Neural progenitor cell (in vitro differentiated cells): ENCODE measurements around the gene ARHGAP21.

Experiments used
- EZH2 ChIP-seq: fragments of 200-600 bp; sonication (generic); IDR thresholded peaks from 2 replicates; pipeline ENCODE4 v1.6.1; 2017; ENCODE audit warnings: antibody characterized with exemption, mild to moderate bottlenecking, moderate library complexity
- TF ChIP-seq, protein P1 (sequence below): fragments of 200-600 bp; sonication (generic); IDR thresholded peaks from 2 replicates; pipeline ENCODE4 v1.5.1; 2017; ENCODE audit warnings: antibody characterized with exemption, mild to moderate bottlenecking

DNA sequence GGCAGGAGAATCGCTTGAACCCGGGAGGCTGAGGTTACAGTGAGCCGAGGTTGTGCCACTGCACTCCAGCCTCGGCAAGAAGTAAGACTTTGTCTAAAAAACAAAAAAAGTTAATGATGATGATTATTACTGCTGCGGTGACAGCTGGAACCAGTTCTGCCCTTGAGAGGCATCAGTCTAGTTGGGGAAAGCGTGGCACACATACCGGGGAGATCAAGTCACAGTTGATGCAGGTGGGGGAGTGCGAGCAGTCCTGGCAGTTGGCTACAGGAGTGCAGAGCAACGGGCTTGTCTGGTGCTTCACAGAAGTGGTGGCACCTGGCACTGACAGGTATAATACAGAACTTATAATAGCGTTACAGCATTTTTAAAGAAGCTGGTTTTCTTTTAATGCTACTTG lies 173.0 kb downstream of the ARHGAP21 start:
- TF ChIP-seq EZH2: no peak
- TF ChIP-seq, protein P1, sequence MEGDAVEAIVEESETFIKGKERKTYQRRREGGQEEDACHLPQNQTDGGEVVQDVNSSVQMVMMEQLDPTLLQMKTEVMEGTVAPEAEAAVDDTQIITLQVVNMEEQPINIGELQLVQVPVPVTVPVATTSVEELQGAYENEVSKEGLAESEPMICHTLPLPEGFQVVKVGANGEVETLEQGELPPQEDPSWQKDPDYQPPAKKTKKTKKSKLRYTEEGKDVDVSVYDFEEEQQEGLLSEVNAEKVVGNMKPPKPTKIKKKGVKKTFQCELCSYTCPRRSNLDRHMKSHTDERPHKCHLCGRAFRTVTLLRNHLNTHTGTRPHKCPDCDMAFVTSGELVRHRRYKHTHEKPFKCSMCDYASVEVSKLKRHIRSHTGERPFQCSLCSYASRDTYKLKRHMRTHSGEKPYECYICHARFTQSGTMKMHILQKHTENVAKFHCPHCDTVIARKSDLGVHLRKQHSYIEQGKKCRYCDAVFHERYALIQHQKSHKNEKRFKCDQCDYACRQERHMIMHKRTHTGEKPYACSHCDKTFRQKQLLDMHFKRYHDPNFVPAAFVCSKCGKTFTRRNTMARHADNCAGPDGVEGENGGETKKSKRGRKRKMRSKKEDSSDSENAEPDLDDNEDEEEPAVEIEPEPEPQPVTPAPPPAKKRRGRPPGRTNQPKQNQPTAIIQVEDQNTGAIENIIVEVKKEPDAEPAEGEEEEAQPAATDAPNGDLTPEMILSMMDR: no peak
